HepG2 (cell line): ENCODE measurements around the gene CST8. TPM values are rescaled to one million over a fixed set of nuclear protein-coding genes. Genes with fewer than 3 reads are reported as not detected.
A peak's percentile ranks its signal among the peaks of the same experiment; 100 is the strongest.

Experiments used
- CAMTA2 ChIP-seq: sonication (generic); formaldehyde crosslinking; IDR thresholded peaks from 2 replicates; pipeline ENCODE4 v1.4.0; 2020; ENCODE audit warnings: mild to moderate bottlenecking, missing genetic modification reagents, borderline replicate concordance
- HOXA5 ChIP-seq: sonication (generic); formaldehyde crosslinking; IDR thresholded peaks from 2 replicates; pipeline ENCODE4 v1.4.0; 2020; ENCODE audit warnings: missing genetic modification reagents
- NCOR1 ChIP-seq: fragments of 200-600 bp; sonication (generic); IDR thresholded peaks from 2 replicates; pipeline ENCODE4 v1.7.0; 2017; ENCODE audit warnings: antibody characterized with exemption, low read length, borderline replicate concordance
- NRL ChIP-seq: sonication (generic); formaldehyde crosslinking; IDR thresholded peaks from 2 replicates; pipeline ENCODE4 v1.5.0; 2020; ENCODE audit warnings: missing genetic modification reagents, mild to moderate bottlenecking, moderate library complexity, borderline replicate concordance
- PAF1 ChIP-seq: IDR thresholded peaks from 2 replicates; pipeline ENCODE4 v1.6.1; 2016; ENCODE audit warnings: missing genetic modification reagents, missing compliant biosample characterization
- SALL1 ChIP-seq: sonication (generic); formaldehyde crosslinking; IDR thresholded peaks from 2 replicates; pipeline ENCODE4 v1.8.0; 2022; ENCODE audit warnings: mild to moderate bottlenecking, missing genetic modification reagents
- SKI ChIP-seq: fragments of 450-650 bp; IDR thresholded peaks from one replicate; pipeline ENCODE4 v1.6.1; 2018; ENCODE audit warnings: mild to moderate bottlenecking; ENCODE audit not compliant: partially characterized antibody
- SSRP1 ChIP-seq: IDR thresholded peaks from 2 replicates; pipeline ENCODE4 v1.6.1; 2016; ENCODE audit warnings: control low read depth
- U2AF2 ChIP-seq: fragments of 200-400 bp; formaldehyde crosslinking; IDR thresholded peaks from 2 replicates; pipeline ENCODE4 v1.6.1; 2017; ENCODE audit warnings: low read depth, mild to moderate bottlenecking, low read length
- ZBTB33 ChIP-seq: sonication (generic); formaldehyde crosslinking; IDR thresholded peaks from 2 replicates; pipeline ENCODE4 v1.4.0; 2020; ENCODE audit warnings: missing genetic modification reagents
- ZBTB38 ChIP-seq: sonication (generic); formaldehyde crosslinking; IDR thresholded peaks from 2 replicates; pipeline ENCODE4 v1.5.1; 2020; ENCODE audit warnings: mild to moderate bottlenecking, missing genetic modification reagents
- ZMYM4 ChIP-seq: sonication (generic); formaldehyde crosslinking; IDR thresholded peaks from 2 replicates; pipeline ENCODE4 v1.8.1; 2023; ENCODE audit warnings: mild to moderate bottlenecking, missing genetic modification reagents
- ZNF12 ChIP-seq: sonication (generic); formaldehyde crosslinking; IDR thresholded peaks from 2 replicates; pipeline ENCODE4 v1.5.0; 2020; ENCODE audit warnings: missing genetic modification reagents
- ZNF142 ChIP-seq: sonication (generic); formaldehyde crosslinking; IDR thresholded peaks from 2 replicates; pipeline ENCODE4 v1.4.0; 2020; ENCODE audit warnings: missing genetic modification reagents
- ZNF431 ChIP-seq: sonication (generic); formaldehyde crosslinking; IDR thresholded peaks from 2 replicates; pipeline ENCODE4 v1.9.0; 2022; ENCODE audit warnings: missing genetic modification reagents, low read depth, mild to moderate bottlenecking, borderline replicate concordance
- ZNF552 ChIP-seq: sonication (generic); formaldehyde crosslinking; IDR thresholded peaks from 2 replicates; pipeline ENCODE4 v1.9.0; 2022; ENCODE audit warnings: missing genetic modification reagents, mild to moderate bottlenecking, borderline replicate concordance
- ZNF574 ChIP-seq: sonication (generic); formaldehyde crosslinking; IDR thresholded peaks from 2 replicates; pipeline ENCODE4 v1.4.0; 2020; ENCODE audit warnings: missing genetic modification reagents
- ZNF703 ChIP-seq: sonication (generic); formaldehyde crosslinking; IDR thresholded peaks from 2 replicates; pipeline ENCODE4 v1.5.1; 2020; ENCODE audit warnings: missing genetic modification reagents, mild to moderate bottlenecking, moderate library complexity, borderline replicate concordance
- ZNF784 ChIP-seq: sonication (generic); formaldehyde crosslinking; IDR thresholded peaks from 2 replicates; pipeline ENCODE4 v1.5.1; 2020; ENCODE audit warnings: missing genetic modification reagents, mild to moderate bottlenecking, borderline replicate concordance
- ZNF788 ChIP-seq: sonication (generic); formaldehyde crosslinking; IDR thresholded peaks from 2 replicates; pipeline ENCODE4 v1.5.0; 2020; ENCODE audit warnings: mild to moderate bottlenecking, missing genetic modification reagents, borderline replicate concordance
- polyA plus RNA-seq, 8 experiments: library from polyadenylated mRNA; depleted of rRNA in 3 of 8; stranded (reverse) in 7 of 8; unstranded in 1 of 8; fragments of >200 nt; fragmentation: Illumina TruSeq in 4 of 8; extraction: Trizol in 4 of 8; gene quantifications; 2 replicates each; pipeline versions ENCODE4 v1.2.1 to v1.2.3, GENCODE V29; 2011 to 2016; ENCODE audit warnings: low read depth in 4 of 8, missing spikeins in 1 of 8, mixed read lengths in 1 of 8; ENCODE audit not compliant: insufficient read depth in 1 of 8
- total RNA-seq, 5 experiments: library from RNA; depleted of rRNA; stranded (reverse); fragments of >200 nt; fragmentation: Illumina TruSeq; extraction: Trizol; gene quantifications; 2 replicates each; pipeline ENCODE4 v1.2.3, GENCODE V29; 2016; ENCODE audit warnings: low read depth in 1 of 5

Gene CST8
- total and polyA plus RNA-seq, 2 of the 13 experiments (the other 11 are each of a cell fraction or from before 2014, with no cell fraction given), result not detected

DNA sequence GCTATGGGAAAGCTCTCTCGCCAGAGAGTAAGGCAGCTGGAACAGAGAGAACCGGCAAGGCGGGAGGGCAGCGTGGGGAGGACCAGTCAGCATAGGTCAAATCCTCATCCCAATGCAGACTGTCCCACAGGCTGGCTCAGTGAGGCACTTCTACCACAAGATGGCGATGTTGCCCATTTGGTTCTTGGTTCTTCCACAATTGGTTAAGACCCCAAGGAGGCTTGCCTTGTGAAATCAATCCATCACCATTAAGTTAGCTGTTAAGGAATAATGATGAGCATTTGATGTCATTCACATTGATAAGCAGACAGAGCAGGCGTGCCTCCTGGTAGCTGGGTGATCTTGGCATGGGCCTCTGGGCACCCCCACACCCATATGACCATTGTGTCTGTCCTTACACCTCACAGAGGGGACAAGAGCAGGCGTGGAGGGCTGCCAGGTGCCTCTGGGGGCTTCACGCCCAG lies 49.0 kb upstream of the CST8 start (continued):
- TF ChIP-seq SKI, result no peak
- no peak for TF ChIP-seq HOXA5 (CRISPR knock-in tag)
- no peak for TF ChIP-seq NCOR1
- no peak for TF ChIP-seq ZMYM4 (CRISPR knock-in tag)
- TF ChIP-seq ZNF788 (CRISPR knock-in tag), result no peak
- TF ChIP-seq ZNF12, result peak; percentile 85
- no peak for TF ChIP-seq ZBTB38 (CRISPR knock-in tag)
- TF ChIP-seq ZNF574 (CRISPR knock-in tag), result no peak
- no peak for TF ChIP-seq ZNF784
- TF ChIP-seq CAMTA2, result no peak
- no peak for TF ChIP-seq PAF1
- TF ChIP-seq U2AF2, result no peak
- TF ChIP-seq SSRP1 (CRISPR knock-in tag), result no peak
- TF ChIP-seq ZBTB33 (CRISPR knock-in tag), result 0 out of 2 replicates have a peak, but pooled peaks have one; percentile 21
- no peak for TF ChIP-seq ZNF703 (CRISPR knock-in tag)
- TF ChIP-seq ZNF431, result no peak
- TF ChIP-seq ZNF552 (CRISPR knock-in tag), result no peak
- peak; percentile 44; the same call in 1 of the 2 replicates for TF ChIP-seq SALL1 (CRISPR knock-in tag)
- no peak for TF ChIP-seq ZNF142 (CRISPR knock-in tag)
- no peak for TF ChIP-seq NRL (CRISPR knock-in tag)
